Mononuclear cell (primary cell): ENCODE results near the gene DSCAML1. TPM values are rescaled to one million over a fixed set of nuclear protein-coding genes. Genes with fewer than 3 reads are reported as not detected.

Experiments used
- H3K27me3 ChIP-seq: 2 replicates; pipeline ENCODE4 v1.6.0; 2011; ENCODE audit warnings: low read length, control low read depth; ENCODE audit not compliant: insufficient read depth
- H3K4me1 ChIP-seq: 2 replicates; pipeline ENCODE4 v1.5.1; 2011; ENCODE audit warnings: mild to moderate bottlenecking, low read length, control low read depth; ENCODE audit not compliant: insufficient read depth
- H3K4me3 ChIP-seq: 2 replicates; pipeline ENCODE4 v1.5.1; 2011; ENCODE audit warnings: mild to moderate bottlenecking, low read length, moderate library complexity
- H3K9me3 ChIP-seq: 2 replicates; pipeline ENCODE4 v1.5.1; 2011; ENCODE audit warnings: low read depth, mild to moderate bottlenecking, control low read depth, low read length
- total RNA-seq: library from RNA; depleted of rRNA; stranded (reverse); fragments of >200 nt; gene quantifications from one replicate; pipeline ENCODE4 v1.2.3, GENCODE V29; 2012

Gene DSCAML1
- total RNA-seq, 1 donor, result 0.84 TPM

- Histone ChIP-seq H3K4me1 (peaks cover 78% of the 10 kb centered on the region), H3K27me3 (no peaks in the 10 kb centered on the region), H3K9me3 (no peaks in the 10 kb centered on the region), H3K4me3 (no peak overlapping the region)
Observed at GRCh38 chr11:117826190-117826570, 29.2 kb upstream of the DSCAML1 start.

DNA sequence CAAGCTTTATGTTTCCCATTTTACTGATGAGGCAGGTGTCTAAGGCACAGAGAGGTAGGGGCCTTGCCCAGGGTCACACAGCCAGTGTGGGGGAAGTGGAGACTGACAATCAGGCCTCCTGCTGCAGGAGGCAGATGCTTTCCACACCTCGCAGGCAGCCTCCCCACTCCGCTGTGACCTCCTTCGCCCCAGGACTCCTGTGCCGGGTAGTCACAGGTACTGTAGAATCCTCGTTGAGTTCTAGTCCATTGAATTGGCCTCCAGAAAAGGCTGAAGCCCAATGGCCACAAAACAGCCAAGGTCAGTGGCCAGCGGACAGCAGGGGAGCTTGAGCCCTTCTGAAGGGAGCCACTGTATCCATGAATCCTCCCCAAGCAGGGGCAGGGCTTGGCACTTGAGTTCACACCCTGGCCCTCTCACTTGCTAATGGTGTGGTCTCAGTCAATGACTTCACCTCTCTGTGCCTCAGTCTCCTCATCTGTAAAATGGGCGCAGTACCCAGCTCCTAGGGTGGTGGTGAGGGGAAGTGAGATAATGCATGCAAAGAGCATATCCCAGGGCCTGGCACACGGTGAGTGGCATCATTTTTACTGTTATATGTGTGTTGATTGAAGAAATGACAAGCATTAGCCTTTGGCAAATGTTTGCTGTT, 28.6 kb upstream of the DSCAML1 start:
- no peaks in the 10 kb centered on the region for H3K27me3 ChIP-seq
- H3K9me3 ChIP-seq, result no peaks in the 10 kb centered on the region
- H3K4me3 ChIP-seq, result no peak overlapping the region
- peaks cover 72% of the 10 kb centered on the region for H3K4me1 ChIP-seq

- H3K27me3 ChIP-seq, result no peaks in the 10 kb centered on the region
- H3K9me3 ChIP-seq, result no peaks in the 10 kb centered on the region
- H3K4me1 ChIP-seq, result peaks cover 64% of the 10 kb centered on the region
- no peak within 1 kb of the TSS for H3K4me3 ChIP-seq
Observed at GRCh38 chr11:117824571-117825537, 27.8 kb upstream of the DSCAML1 start, which contains the start of gene FXYD2. Gene FXYD2 (minus strand): TSS chr11:117824744. CDS start chr11:117824678, 66 bp downstream.

DNA sequence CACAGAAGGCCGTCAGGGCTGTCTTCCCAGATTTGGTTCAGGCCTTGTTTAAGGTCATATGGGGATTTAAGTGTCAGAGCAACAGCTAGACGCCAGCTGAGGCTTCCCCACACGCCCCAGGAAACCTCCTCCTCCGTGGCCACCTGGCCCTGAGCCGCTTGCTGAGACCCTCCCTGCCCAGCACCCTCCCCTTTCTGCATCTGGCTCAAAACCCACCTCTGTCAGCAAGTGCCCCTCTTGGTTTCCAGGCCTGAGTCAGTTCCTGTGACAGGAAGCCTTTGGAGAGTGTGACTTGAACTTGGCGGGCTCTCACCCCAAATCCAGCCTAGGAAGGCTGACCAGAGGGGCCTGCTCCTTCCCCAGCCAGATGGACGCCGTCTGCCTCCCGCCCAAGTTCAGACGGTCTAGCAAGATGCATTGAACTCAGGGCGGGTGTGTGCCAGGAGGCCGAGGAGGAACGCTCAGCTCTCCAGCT, 27.0 kb upstream of the DSCAML1 start:
- Histone ChIP-seq H3K4me3 (no peak overlapping the region), H3K4me1 (peaks cover 58% of the 10 kb centered on the region), H3K27me3 (no peaks in the 10 kb centered on the region), H3K9me3 (no peaks in the 10 kb centered on the region)

DNA sequence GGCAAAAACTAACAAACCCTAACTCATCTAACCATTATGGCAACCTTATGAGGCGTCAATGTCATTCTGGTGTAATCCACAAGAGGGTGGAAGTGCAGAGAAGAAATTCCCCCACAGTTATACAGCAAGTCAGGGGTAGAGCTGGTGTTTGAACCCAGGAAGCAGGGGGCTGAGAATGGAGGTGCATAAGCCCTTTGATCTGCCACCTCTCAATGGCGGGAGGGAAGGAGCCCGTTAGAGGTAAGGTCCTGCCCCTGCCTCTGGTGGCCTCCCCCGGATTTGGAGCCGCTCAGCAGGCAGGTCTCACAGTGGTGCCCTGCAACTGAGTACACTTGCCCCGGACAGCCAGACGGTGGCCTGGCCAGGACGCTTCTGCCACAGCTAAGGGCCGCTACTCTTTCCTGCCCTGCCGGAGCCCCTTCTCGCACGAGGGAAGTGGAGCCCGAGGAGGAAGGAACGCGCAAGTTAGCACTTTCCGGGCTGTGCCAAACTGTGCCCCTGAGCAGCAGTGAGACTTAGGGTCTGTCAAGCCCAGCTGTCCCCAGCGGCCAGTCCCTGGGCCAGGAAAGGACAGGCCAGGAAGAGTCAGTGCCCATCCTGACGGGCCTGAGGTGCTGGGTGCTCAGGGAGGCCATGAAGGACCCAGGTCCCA, 26.4 kb upstream of the DSCAML1 start:
- Histone ChIP-seq H3K9me3 (no peaks in the 10 kb centered on the region), H3K4me3 (no peak overlapping the region), H3K27me3 (no peaks in the 10 kb centered on the region), H3K4me1 (peaks cover 55% of the 10 kb centered on the region)

DNA sequence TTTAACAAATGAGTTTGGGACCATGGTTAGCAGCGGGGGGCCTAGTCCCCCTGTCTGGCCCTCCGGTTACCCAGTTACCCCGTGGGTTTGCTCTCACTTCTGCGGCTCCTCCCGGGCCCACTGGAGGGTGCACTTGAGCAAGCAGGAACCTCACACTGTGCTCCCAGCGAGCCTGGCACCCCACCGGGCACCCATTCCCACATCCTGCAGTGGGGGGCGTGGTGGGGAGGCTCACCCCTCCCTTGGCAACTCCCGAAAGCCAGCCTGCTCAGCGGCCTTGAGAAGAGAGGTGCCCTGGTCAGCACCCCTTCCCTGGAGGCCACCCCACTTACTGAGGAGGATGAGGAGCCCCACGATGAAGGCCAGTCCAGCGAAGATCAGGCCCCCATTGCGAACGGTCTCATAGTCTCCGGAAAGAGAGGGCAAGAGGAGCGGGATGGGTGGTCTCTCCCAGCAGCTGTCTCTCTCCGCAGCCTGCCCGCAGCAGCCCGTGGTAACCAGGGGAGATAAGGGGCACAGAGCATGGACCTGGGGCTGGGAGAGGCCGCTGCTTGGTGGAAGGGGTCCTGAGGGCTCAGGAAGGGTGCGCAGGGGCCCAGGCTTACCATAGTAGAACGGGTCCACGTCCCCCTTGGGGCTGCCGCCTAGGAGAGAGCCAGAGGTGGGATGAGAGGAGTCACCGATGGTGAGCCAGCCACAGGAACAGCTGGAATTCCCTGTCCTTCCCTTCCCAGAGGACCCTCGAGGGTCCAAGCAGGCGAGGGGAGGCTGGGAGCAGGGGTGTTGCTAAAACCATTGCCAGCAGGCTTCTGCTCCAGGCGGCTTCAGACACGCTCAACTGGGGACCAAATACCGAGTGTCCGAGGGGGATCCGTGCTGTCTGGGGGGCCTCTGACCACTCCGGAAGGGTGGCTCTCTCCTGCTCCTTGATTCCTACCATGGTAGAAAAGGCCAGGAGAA, 25.3 kb upstream of the DSCAML1 start:
- peaks cover 56% of the 10 kb centered on the region for H3K4me1 ChIP-seq
- H3K27me3 ChIP-seq, result no peaks in the 10 kb centered on the region
- H3K9me3 ChIP-seq, result no peaks in the 10 kb centered on the region
- no peak overlapping the region for H3K4me3 ChIP-seq

DNA sequence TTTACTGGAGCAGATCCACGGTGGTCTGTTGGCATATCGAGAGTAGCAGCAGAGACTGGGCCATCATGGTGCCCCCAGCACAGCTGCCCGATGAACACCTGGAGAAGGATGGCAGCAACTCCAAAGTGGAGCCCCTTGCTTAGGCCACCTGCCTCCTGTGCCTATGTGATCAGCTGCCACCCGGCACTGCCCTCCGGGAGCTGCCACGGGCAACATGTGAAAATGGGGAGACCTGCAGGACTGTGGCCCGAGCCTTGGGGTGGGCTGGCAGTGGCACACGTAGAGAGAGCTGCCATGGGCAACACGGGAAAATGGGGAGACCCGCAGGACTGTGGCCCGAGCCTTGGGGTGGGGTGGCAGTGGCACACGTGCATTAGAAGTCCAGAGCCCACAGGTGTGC, 24.4 kb upstream of the DSCAML1 start:
- H3K27me3 ChIP-seq, result no peaks in the 10 kb centered on the region
- peaks cover 65% of the 10 kb centered on the region for H3K4me1 ChIP-seq
- H3K9me3 ChIP-seq, result no peaks in the 10 kb centered on the region
- no peak overlapping the region for H3K4me3 ChIP-seq

GRCh38 chr11:117820516-117820915, 23.5 kb upstream of the DSCAML1 start:
- Histone ChIP-seq H3K27me3 (no peaks in the 10 kb centered on the region), H3K9me3 (no peaks in the 10 kb centered on the region), H3K4me3 (no peak overlapping the region), H3K4me1 (peaks cover 74% of the 10 kb centered on the region)

GRCh38 chr11:117820071-117820470, 23.1 kb upstream of the DSCAML1 start:
- H3K27me3 ChIP-seq, result no peaks in the 10 kb centered on the region
- H3K4me3 ChIP-seq, result no peak overlapping the region
- H3K4me1 ChIP-seq, result peaks cover 74% of the 10 kb centered on the region
- H3K9me3 ChIP-seq, result no peaks in the 10 kb centered on the region

- Histone ChIP-seq H3K4me1 (peaks cover 74% of the 10 kb centered on the region), H3K4me3 (no peak overlapping the region), H3K9me3 (no peaks in the 10 kb centered on the region), H3K27me3 (no peaks in the 10 kb centered on the region)
Observed at GRCh38 chr11:117819096-117820040, 22.4 kb upstream of the DSCAML1 start.

- Histone ChIP-seq H3K27me3 (no peaks in the 10 kb centered on the region), H3K4me3 (no peak overlapping the region), H3K9me3 (no peaks in the 10 kb centered on the region), H3K4me1 (peaks cover 67% of the 10 kb centered on the region)
Observed at GRCh38 chr11:117818041-117818873, 21.2 kb upstream of the DSCAML1 start.

- Histone ChIP-seq H3K27me3 (no peaks in the 10 kb centered on the region), H3K4me1 (peaks cover 59% of the 10 kb centered on the region), H3K9me3 (no peaks in the 10 kb centered on the region), H3K4me3 (no peak overlapping the region)
Observed at GRCh38 chr11:117817368-117818040, 20.5 kb upstream of the DSCAML1 start.
